ENCODE results near the gene GALNT18.

The GALNT18 gene

GRCh38 chr11:11253497-11253896, 368.3 kb downstream of the GALNT18 start:
- no peak for DNase-seq

GRCh38 chr11:11252403-11252802, 369.4 kb downstream of the GALNT18 start:
- no peak for DNase-seq

- DNase-seq = no peak
Observed at GRCh38 chr11:11251394-11251970, 370.3 kb downstream of the GALNT18 start.

- peak; percentile 23 for DNase-seq
Observed at GRCh38 chr11:11250470-11250869, 371.3 kb downstream of the GALNT18 start.

- DNase-seq = no peak
Observed at GRCh38 chr11:11247576-11247975, 374.2 kb downstream of the GALNT18 start.

GRCh38 chr11:11247086-11247485, 374.7 kb downstream of the GALNT18 start:
- DNase-seq = no peak

- no peak for DNase-seq
Observed at GRCh38 chr11:11246166-11246565, 375.6 kb downstream of the GALNT18 start.

GRCh38 chr11:11245453-11245852, 376.4 kb downstream of the GALNT18 start:
- DNase-seq = no peak

- no peak for DNase-seq
Observed at GRCh38 chr11:11244470-11245080, 377.2 kb downstream of the GALNT18 start.

- DNase-seq = peak; percentile 32
Observed at GRCh38 chr11:11243590-11244469, 378.0 kb downstream of the GALNT18 start.

- DNase-seq = no peak
Observed at GRCh38 chr11:11243209-11243589, 378.6 kb downstream of the GALNT18 start.

GRCh38 chr11:11241284-11241683, 380.5 kb downstream of the GALNT18 start:
- DNase-seq = no peak

GRCh38 chr11:11239959-11240358, 381.8 kb downstream of the GALNT18 start:
- DNase-seq = no peak

- DNase-seq = no peak
Observed at GRCh38 chr11:11237070-11237832, 384.6 kb downstream of the GALNT18 start.

GRCh38 chr11:11236498-11237059, 385.2 kb downstream of the GALNT18 start:
- no peak for DNase-seq

GRCh38 chr11:11231763-11232162, 390.0 kb downstream of the GALNT18 start:
- DNase-seq = no peak

GRCh38 chr11:11230802-11231562, 390.8 kb downstream of the GALNT18 start:
- no peak for DNase-seq

- DNase-seq = no peak
Observed at GRCh38 chr11:11230087-11230486, 391.7 kb downstream of the GALNT18 start.

GRCh38 chr11:11229647-11230046, 392.2 kb downstream of the GALNT18 start:
- DNase-seq = no peak

GRCh38 chr11:11227296-11228085, 394.3 kb downstream of the GALNT18 start:
- no peak for DNase-seq
